ENCODE results near the gene ENKUR. TPM values are rescaled to one million over a fixed set of nuclear protein-coding genes. Genes with fewer than 3 reads are reported as not detected.

ENKUR gene
- total and polyA plus RNA-seq, 3 donors from 2014 or later: 2.2 to 6.2 (median 2.5) TPM

- Histone ChIP-seq H3K4me3 (no peak overlapping the region), H3K4me1 (peaks cover 10% of the 10 kb centered on the region), H3K27me3 (no peaks in the 10 kb centered on the region), H3K9me3 (no peaks in the 10 kb centered on the region), H3K27ac (peak overlapping the region in 1 of 2 donors; percentile 80), H3K36me3 (ENCODE audit: low read depth, missing control alignments) (no peaks in the 10 kb centered on the region)
- TF ChIP-seq POLR2A (IDR thresholded peaks at IDR 0.05) (no peak), CTCF (IDR thresholded peaks at IDR 0.05) (no peak)
- intact Hi-C loops (cut with DNase I; ENCODE audit: low total_unique reads): no loop called here
- WGBS, 2 donors: 49% methylated on average over 11 of the region's 11 CpGs
- DNase-seq: no peak
Measured at GRCh38 chr10:24953675-24954074, 62.3 kb downstream of the ENKUR start.

- H3K4me3 ChIP-seq: peak overlapping the region; percentile 68 to 72
- TF ChIP-seq POLR2A (IDR thresholded peaks at IDR 0.05) (no peak), CTCF (IDR thresholded peaks at IDR 0.05) (peak in 1 of 3 experiments; percentile 10)
- H3K9me3 ChIP-seq: no peaks in the 10 kb centered on the region
- H3K36me3 ChIP-seq (ENCODE audit: low read depth, missing control alignments): no peaks in the 10 kb centered on the region
- intact Hi-C loops (cut with DNase I; ENCODE audit: low total_unique reads): no loop called here
- WGBS, 2 donors: 4 to 5% methylated on average over 17 to 29 of the region's 53 CpGs
- DNase-seq: peak; percentile 34
- no peaks in the 10 kb centered on the region for H3K27me3 ChIP-seq
- H3K4me1 ChIP-seq: peaks cover 6% of the 10 kb centered on the region
- H3K27ac ChIP-seq: peak overlapping the region in 1 of 2 donors; percentile 80
Measured at GRCh38 chr10:24952707-24953645, 63.0 kb downstream of the ENKUR start.

- H3K4me3 ChIP-seq: peak within 1 kb of the TSS; percentile 68 to 72
- no peaks in the 10 kb centered on the region for H3K27me3 ChIP-seq
- no peak for TF ChIP-seq CTCF (IDR thresholded peaks at IDR 0.05)
- TF ChIP-seq POLR2A (IDR thresholded peaks at IDR 0.05): no peak
- H3K4me1 ChIP-seq: peaks cover 6% of the 10 kb centered on the region
- H3K36me3 ChIP-seq (ENCODE audit: low read depth, missing control alignments): no peaks in the 10 kb centered on the region
- peak; percentile 33 for DNase-seq
- intact Hi-C loops (cut with DNase I; ENCODE audit: low total_unique reads): no loop called here
- 2 to 5% methylated on average over 25 to 48 of the region's 56 CpGs for WGBS, 2 donors
- peak within 1 kb of the TSS; percentile 41 to 80 for H3K27ac ChIP-seq
- H3K9me3 ChIP-seq: no peaks in the 10 kb centered on the region
Measured at GRCh38 chr10:24952143-24952706, 63.7 kb downstream of the ENKUR start, which contains the start of gene PRTFDC1. PRTFDC1 (minus strand) TSS chr10:24952606; CDS start chr10:24952575, 31 bp downstream.

- Histone ChIP-seq H3K4me1 (peaks cover 6% of the 10 kb centered on the region), H3K27ac (peak overlapping the region; percentile 41 to 80), H3K4me3 (peak overlapping the region; percentile 68 to 72), H3K36me3 (ENCODE audit: low read depth, missing control alignments) (no peaks in the 10 kb centered on the region), H3K27me3 (no peaks in the 10 kb centered on the region), H3K9me3 (no peaks in the 10 kb centered on the region)
- DNase-seq: peak; percentile 33
- TF ChIP-seq POLR2A (IDR thresholded peaks at IDR 0.05) (no peak), CTCF (IDR thresholded peaks at IDR 0.05) (no peak)
- intact Hi-C loops (cut with DNase I; ENCODE audit: low total_unique reads): loop anchor here (2.0 kb wide), 1 partner anchor 65 kb away; the partner anchor contains the start of genes ENKUR and THNSL1
- 39 to 42% methylated on average over 10 of the region's 10 CpGs for WGBS, 2 donors
Measured at GRCh38 chr10:24951201-24952142, 64.5 kb downstream of the ENKUR start.
